HG03342 (cell line): ENCODE data around the gene SMCO4.

Experiments used
- ATAC-seq: cut with Tn5 transposase; IDR thresholded peaks from one replicate; pipeline ENCODE4 v1.9.1; 2021; ENCODE audit warnings: mild to moderate bottlenecking, moderate library complexity; ENCODE audit not compliant: unreplicated experiment

The SMCO4 gene

DNA sequence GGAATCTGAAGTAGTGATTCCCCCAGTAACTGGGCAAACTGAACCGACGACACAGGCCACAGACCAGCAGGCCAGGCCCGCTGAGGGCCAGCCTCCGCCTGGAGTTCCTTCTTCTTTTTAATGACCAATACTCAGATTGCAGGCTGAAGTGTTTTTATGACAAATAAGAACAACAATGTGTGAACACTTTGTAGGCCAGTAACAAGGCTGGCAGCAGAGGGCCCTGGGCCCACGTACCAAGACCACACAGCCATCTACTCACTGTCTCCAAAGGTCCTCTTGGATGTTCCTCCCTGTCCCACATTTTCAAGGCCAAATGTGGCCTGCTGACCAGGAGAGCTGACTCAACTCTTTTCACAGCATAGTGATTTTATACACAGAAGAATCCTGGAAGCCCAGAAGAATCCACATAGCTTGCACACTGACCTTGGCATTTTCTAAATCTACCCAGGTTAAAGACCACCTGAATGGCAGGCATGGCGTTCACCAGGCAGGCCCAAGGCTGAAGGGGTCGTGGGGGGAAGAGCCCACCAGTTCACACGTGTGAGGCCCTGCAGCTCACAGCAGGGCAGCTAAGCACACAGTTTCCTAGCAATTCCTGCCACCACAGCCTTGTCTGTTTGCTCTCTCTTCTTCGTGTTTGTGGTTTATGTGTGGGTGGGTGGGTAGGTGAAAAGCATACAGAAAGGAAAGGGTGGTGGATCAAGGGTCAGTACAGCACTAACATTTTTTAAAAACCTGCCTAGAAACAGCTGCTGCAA is 13.3 kb downstream of the SMCO4 start:
- ATAC-seq: peak; percentile 22

- ATAC-seq: no peak
Observed at GRCh38 chr11:93528757-93529645, 14.2 kb downstream of the SMCO4 start.

DNA sequence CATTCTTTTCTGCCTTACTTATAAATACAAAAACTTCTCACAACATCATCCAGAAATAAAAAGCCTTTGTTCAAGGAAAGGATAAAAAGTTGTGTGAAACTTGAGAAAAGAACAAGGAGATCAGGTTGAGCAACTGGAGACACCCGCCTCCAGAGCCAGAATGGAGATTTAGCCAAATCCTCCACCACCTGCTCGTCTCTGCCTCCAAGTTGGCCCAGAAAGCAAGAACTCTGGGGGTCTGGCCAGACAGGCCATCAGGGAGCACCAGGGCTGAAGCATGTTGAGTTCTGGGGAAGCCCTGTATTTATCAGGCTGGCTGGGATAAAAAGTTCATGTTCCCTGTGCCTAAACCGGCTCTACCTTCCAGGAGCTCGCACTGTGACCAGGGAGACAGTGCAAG is 14.9 kb downstream of the SMCO4 start:
- ATAC-seq: no peak

- ATAC-seq: peak; percentile 33
Observed at GRCh38 chr11:93526641-93527583, 16.3 kb downstream of the SMCO4 start.

- ATAC-seq: peak; percentile 31
Observed at GRCh38 chr11:93526346-93526633, 16.9 kb downstream of the SMCO4 start.

DNA sequence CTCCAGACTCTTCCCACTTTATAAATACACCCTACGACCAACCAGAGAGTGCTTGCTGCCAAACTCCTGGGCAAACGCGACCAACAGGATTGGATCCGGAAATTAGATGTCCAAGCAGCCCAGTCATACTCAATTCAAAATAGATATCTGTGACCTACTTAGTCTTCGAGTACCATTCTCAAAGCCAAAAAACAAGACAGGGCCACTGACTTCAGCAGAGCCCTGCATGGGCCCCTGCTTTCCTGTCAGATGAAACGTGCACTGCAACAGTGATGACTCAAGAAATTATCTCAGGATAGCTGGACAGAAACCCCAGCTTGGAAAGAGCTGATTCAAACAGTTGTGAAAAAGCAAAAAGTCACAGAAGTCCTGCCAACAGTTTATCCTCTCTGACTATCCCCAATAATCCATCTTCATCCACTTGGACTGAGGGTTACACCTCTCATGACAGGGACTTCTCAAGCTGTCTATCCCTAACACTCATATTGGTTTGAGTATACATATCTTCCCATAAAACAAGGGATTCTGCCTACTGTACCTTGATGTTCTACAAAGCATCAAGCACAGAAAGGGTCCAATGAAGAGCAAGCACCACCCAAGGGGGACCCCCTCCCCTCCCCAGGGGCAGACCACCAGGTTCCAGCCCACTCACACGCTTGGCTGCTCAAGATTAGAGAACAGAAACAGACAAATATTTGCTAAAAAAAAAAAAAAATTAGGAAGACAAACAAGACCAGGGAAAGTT is 17.4 kb downstream of the SMCO4 start:
- peak; percentile 25 for ATAC-seq

DNA sequence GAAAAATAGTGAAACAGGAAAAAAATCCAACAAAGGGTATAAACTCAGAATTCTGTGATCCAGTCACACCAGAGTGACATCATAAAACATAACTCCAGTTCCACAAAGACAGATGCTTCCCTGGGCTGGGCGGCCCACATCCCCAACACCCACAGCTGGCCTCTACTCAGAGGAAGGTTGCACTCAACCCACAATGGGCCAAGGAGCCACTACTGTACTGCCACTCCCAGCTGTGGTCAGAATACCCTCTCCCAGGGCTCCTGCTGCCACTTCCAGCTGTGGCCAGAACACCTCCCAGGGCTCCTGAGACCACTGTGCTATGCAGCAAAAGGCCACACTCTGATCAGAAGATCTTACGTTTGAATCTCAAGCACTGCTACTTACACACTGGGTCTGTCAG is 18.3 kb downstream of the SMCO4 start:
- no peak for ATAC-seq

DNA sequence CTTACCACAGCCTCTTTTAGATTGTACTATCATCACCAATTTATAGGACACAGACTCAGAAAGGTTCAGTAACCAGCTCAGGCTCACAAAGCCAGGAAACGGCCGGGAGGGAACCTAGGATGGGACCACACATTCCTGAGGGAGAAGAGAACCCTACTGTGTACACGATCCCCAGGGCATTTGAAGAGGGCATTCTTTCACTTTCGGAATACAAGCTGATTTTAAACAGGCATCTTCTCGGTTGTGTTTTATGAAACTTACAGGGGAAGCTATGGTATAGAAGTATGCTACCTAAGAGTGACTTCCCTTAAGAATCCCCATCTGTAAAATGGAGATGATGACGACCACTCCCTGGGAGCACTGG is 19.0 kb downstream of the SMCO4 start:
- peak; percentile 32 for ATAC-seq

DNA sequence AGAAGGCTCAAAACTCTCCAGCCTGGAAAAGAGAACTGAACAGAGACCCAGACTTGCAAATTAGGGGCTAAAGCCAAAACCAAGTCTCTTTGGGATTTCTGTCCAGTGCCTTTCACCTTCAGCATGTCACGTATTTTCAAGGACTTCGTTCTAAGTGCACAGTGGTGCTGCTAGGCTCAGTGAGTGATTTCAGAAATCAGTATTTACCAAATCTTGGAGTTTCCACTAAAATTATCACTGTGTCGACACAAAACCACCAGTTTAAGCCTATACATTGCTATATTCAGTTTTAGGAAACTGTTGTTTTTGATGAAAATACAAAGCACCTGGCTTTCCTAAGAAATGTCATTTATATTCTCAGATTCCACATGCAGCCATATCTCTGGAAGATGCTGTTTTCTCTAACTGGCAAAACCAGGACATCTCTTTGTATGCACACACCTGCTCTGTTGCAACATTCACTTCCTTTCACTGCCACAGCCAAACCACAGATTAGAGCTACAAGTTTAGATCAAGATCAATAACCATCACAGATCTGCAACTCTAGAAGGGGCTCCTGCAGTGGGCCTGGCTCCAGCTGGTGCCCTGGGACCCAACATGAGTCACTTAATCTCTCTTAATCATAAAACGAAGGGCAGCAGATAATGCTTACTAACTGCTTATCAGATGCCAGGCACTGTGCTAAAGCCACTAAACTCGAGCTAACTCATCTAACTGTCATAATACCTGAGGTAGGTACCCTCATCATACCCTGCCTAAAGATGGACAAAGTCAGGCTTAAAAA is 22.3 kb downstream of the SMCO4 start:
- no peak for ATAC-seq

GRCh38 chr11:93519179-93519578 is 24.0 kb downstream of the SMCO4 start:
- no peak for ATAC-seq

DNA sequence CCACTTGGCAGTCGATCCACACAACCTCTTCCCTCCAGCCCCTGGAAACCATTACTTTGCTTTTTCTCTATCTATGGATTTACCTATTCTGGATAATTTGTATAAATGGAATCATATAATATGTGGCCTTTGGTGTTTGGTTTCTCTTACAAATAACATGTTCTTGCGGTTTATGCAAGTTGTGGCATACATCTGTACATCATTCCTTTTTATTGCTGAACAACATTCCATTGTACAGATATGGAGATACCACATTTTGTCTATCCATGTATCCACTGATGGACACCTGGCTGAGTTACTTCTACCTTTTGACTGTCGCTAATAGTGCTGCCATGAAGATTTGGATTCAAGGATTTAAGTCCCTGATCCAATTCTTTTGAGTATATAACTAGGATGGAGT is 25.1 kb downstream of the SMCO4 start:
- ATAC-seq: no peak

- ATAC-seq: no peak
Observed at GRCh38 chr11:93517611-93518010, 25.6 kb downstream of the SMCO4 start.

DNA sequence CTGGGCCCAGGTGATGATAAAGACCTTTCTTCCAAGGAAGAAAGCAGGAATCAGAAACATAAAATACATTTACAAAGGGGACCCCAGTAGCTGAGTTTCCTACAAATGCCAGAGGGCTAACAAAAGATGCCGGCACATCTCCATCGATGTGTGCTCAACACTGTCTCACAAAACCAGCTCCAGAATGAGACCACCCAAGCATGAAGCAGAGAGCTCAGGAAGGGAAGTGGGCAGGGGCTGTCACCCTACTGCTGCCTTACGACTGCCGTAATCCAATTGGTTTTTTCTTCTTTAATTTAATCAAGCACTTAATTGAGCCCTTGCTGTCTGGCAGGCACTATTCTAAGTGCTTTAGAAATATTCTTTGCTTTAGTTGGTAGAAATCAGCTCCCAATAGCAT is 26.1 kb downstream of the SMCO4 start:
- ATAC-seq: no peak

GRCh38 chr11:93515441-93516025 is 27.7 kb downstream of the SMCO4 start:
- ATAC-seq: no peak

DNA sequence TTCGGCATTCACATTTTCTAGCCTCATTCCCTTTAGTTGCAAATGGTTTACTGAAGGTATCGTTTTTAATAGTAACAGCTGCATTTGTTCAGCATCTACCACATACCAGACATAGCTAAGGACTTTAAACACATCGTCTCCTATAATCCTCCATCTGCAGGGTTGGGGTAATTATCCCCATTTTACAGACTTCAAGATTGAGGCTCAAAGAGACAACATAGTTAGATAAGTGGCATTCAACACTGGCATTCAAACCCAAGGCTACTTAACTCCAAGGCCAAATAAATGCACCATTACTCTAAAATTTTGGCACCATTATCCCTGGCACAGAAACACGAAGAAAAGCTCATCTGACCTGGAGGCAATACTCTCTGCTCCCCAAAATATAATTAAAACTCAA is 28.5 kb downstream of the SMCO4 start:
- ATAC-seq: no peak

DNA sequence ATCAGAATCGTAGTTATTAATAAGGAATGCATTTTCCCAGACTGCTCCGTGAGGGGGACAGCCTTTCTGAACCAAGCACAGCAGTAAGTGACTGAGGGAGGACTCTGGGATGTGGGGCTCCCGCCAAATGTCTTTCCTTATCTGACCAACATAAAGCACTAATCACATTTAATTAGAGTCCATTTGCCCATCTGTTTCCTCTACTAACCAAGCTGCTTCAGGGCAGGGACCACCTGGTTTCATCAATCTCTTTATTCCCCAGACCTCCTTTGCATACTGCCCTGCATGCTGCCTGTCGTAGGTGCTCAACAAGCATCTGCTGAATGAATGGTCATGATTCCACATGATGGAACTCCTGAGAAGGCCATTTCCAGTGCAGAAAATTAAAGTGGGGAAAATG is 29.4 kb downstream of the SMCO4 start:
- no peak for ATAC-seq

DNA sequence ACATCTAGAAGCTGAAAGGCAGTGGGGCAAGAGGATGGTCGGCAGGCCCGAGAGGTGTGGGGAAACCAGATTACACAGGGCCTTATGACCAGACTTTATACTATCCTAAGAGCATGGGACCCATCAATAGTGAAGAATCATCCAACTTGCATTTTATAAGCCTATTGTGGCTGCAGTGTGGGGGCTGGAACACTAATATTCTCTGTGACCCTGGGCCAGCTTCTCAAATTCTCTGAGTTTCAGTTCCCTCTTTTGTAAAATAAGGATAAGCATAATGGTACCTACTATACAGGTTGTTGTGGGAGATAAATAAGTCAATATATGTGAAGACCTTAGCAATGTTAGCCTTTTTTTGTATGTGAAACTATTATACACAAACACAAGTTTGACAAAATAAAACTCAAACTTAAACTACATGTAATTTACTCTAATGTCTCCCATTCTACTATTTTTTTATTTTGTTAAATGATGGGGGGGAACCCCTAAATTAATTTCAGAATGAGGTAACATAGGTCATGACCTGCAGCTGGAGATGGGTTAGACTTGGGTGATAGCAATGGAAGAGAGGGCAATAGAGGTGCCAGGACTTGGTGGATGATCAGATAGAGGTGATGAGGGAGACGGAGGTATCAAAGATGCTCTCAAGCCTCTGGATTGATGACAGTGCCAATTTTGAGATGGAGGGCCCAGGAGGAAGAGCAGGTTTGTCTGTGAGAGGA is 30.1 kb downstream of the SMCO4 start:
- peak; percentile 73 for ATAC-seq

DNA sequence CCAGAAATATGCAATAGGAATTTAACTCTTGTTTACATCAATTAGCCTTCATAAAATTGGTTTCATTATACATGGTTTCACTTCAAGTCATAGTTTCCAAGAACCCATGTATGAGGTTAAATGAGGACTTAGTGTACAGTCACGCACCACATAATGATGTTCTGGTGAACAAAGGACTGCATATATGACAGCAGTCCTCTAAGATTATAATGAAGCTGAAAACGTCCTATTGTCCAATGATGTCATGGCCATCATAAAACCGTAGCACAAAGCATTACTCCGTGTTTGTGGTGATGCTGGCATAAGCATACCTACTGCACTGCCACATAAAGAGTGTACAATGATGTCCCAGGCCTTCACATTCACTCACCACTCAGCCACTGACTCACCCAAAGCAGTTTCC is 31.1 kb downstream of the SMCO4 start:
- peak; percentile 90 for ATAC-seq
